Kidney epithelial cell (primary cell): Measurements from ENCODE around the gene SLFN12L. TPM values are rescaled to one million over a fixed set of nuclear protein-coding genes. Genes with fewer than 3 reads are reported as not detected.
"Not testable (repeated sequence)": the region's sequence is repeated elsewhere in the genome, so short reads cannot be mapped to it uniquely, and the experiment has no call there.

Source experiments
- DNase-seq: peaks from one replicate; pipeline ENCODE4 v3.0.0-alpha.2; 2010; ENCODE audit warnings: low read depth
- H3K27me3 ChIP-seq: 2 replicates; pipeline ENCODE4 v1.6.0; 2011; ENCODE audit warnings: low read length; ENCODE audit not compliant: control insufficient read depth, insufficient read depth
- H3K36me3 ChIP-seq: 2 replicates; pipeline ENCODE4 v1.5.1; 2011; ENCODE audit warnings: low read length; ENCODE audit not compliant: control insufficient read depth, insufficient read depth
- H3K4me3 ChIP-seq: 2 replicates; pipeline ENCODE4 v1.5.1; 2011; ENCODE audit warnings: low read depth, mild to moderate bottlenecking, control low read depth, low read length
- CTCF ChIP-seq: IDR thresholded peaks from 2 replicates; pipeline ENCODE4 v1.5.1; 2011; ENCODE audit warnings: mild to moderate bottlenecking, moderate library complexity, low read length, control low read depth, inconsistent platforms; ENCODE audit not compliant: insufficient read depth, poor library complexity, severe bottlenecking
- total RNA-seq: library from RNA; depleted of rRNA; stranded (reverse); fragments of >200 nt; gene quantifications from 2 replicates; pipeline ENCODE4 v1.2.3, GENCODE V29; 2015

Gene SLFN12L
- total RNA-seq, 1 donor from 2014 or later = not detected

DNA sequence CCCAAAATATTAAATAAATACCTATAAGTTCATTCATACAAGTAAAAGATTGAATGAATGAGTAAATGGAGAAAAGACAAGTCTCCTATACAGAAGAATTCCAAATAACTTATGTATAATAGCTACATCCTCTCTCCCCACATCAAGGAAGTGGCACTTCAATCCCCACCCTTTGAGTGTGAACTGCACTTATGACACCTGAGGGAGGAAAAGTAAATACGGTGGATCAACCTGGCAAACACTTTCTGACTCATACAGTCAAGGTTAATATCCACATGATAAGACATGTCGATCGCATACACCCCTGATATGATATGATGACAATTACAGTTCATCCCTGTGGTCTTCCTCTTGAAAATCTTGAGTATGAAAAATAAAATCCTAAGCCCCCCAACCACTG lies 18.0 kb downstream of the SLFN12L start:
- H3K27me3 ChIP-seq = peaks cover 11% of the 10 kb centered on the region
- no peak overlapping the region for H3K4me3 ChIP-seq
- TF ChIP-seq CTCF = no peak
- H3K36me3 ChIP-seq = no peaks in the 10 kb centered on the region
- DNase-seq = no peak

GRCh38 chr17:35518431-35518830 lies 19.0 kb downstream of the SLFN12L start:
- H3K27me3 ChIP-seq, H3K36me3 ChIP-seq, H3K4me3 ChIP-seq, DNase-seq: not testable (repeated sequence)

DNA sequence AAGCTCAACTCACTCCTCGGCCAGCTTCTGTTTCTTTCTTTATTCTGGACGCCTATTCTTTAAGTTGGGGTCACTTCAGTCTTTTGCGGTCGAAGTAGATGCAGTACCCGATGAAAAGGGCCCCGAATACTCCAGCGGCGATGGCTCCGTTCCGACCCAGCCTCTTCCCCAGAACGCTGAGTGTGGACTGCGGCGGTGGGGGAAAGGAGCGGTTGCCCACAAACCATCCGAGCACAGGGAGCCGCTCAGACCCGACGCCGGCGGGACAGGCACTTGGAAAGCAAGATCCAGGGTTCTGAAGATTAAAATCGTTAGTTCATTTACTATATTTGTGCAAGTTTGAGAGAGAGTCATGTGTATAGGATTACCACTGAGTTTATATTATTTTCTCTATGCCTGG lies 22.5 kb downstream of the SLFN12L start:
- no peak for DNase-seq
- no peaks in the 10 kb centered on the region for H3K36me3 ChIP-seq
- no peak overlapping the region for H3K4me3 ChIP-seq
- TF ChIP-seq CTCF = no peak
- H3K27me3 ChIP-seq = peaks cover 8% of the 10 kb centered on the region

DNA sequence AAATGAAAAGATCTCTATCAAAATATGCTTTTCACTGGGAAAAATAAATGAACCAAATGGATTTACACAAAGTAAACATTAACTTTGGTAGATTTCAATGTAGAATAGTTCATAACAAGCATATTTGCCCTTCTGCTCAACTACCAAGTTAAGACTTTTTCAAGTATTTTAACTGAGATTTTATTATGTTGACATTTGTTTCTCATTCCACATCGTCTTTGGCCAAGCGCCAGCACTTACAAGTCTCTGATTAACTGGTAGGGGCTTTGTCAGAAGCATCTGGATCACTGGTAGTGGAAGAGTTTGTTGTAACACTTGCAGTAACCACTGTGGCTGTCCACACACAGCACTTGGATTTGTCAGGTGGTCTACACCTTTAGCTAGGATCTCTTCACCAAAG lies 22.9 kb downstream of the SLFN12L start:
- no peak for TF ChIP-seq CTCF
- Histone ChIP-seq H3K27me3 (peaks cover 8% of the 10 kb centered on the region), H3K4me3 (no peak overlapping the region), H3K36me3 (no peaks in the 10 kb centered on the region)
- no peak for DNase-seq

- Histone ChIP-seq H3K4me3 (no peak overlapping the region), H3K27me3 (peaks cover 7% of the 10 kb centered on the region), H3K36me3 (no peaks in the 10 kb centered on the region)
- DNase-seq = no peak
- no peak for TF ChIP-seq CTCF
Measured at GRCh38 chr17:35510052-35510451, 27.4 kb downstream of the SLFN12L start.

GRCh38 chr17:35507714-35508113 lies 29.8 kb downstream of the SLFN12L start:
- not testable (repeated sequence) for H3K4me3 ChIP-seq, DNase-seq, H3K36me3 ChIP-seq, H3K27me3 ChIP-seq

DNA sequence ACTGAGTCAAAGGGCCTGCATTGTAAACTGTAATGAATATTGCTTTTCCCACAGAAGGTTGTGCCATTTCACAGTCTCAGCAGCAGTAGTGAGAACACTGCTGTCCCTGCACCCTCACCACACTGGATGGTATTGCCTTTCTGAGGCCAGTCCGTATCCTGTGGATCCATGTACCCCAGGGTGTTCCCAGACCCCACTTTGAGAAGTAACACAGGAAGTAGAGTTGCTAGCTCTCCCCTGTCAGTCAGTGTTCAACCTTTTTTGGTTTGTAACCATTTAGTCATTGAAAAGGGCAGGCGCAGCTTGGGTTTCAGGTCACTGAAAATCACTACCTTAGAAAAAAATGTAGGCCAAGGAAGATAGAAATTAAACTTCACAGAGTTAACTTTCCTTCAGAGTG lies 37.9 kb downstream of the SLFN12L start:
- TF ChIP-seq CTCF = no peak
- no peak for DNase-seq
- Histone ChIP-seq H3K27me3 (peaks cover 48% of the 10 kb centered on the region), H3K36me3 (no peaks in the 10 kb centered on the region), H3K4me3 (no peak overlapping the region)
